HCEC 1CT (cell line): ENCODE data around the gene SNIP1.
"Not testable (repeated sequence)": the region's sequence is repeated elsewhere in the genome, so short reads cannot be mapped to it uniquely, and the experiment has no call there.

Source experiments
- DNase-seq: peaks from one replicate; pipeline ENCODE4 v3.0.0-alpha.2; 2017

The SNIP1 gene

GRCh38 chr1:37553927-37554808 lies at the start of gene SNIP1:
Gene SNIP1 (minus strand): TSS chr1:37554293. CDS start chr1:37554229, 64 bp downstream.
- DNase-seq: peak; percentile 93

GRCh38 chr1:37602750-37603694 lies 48.9 kb upstream of the SNIP1 start:
- DNase-seq: peak; percentile 30

- no peak for DNase-seq
Observed at GRCh38 chr1:37601441-37601840, 47.3 kb upstream of the SNIP1 start.

- no peak for DNase-seq
Observed at GRCh38 chr1:37599940-37600339, 45.8 kb upstream of the SNIP1 start.

GRCh38 chr1:37596182-37596667 lies 42.1 kb upstream of the SNIP1 start:
- DNase-seq: no peak

GRCh38 chr1:37595440-37596181 lies 41.5 kb upstream of the SNIP1 start, which contains the start of gene GNL2:
Gene GNL2 (minus strand): TSS chr1:37595937. CDS start chr1:37595822, 115 bp downstream.
- peak; percentile 94 for DNase-seq

GRCh38 chr1:37593726-37594125 lies 39.6 kb upstream of the SNIP1 start:
- no peak for DNase-seq

- no peak for DNase-seq
Observed at GRCh38 chr1:37588939-37589338, 34.8 kb upstream of the SNIP1 start.

GRCh38 chr1:37584544-37584943 lies 30.5 kb upstream of the SNIP1 start:
- not testable (repeated sequence) for DNase-seq

GRCh38 chr1:37575692-37576091 lies 21.6 kb upstream of the SNIP1 start:
- DNase-seq: peak; percentile 70

- peak; percentile 89 for DNase-seq
Observed at GRCh38 chr1:37574834-37575480, 20.9 kb upstream of the SNIP1 start.

GRCh38 chr1:37570528-37571334 lies 16.6 kb upstream of the SNIP1 start:
- no peak for DNase-seq

GRCh38 chr1:37567023-37567422 lies 12.9 kb upstream of the SNIP1 start:
- DNase-seq: no peak

GRCh38 chr1:37564892-37565291 lies 10.8 kb upstream of the SNIP1 start:
- DNase-seq: no peak

GRCh38 chr1:37562984-37563383 lies 8.9 kb upstream of the SNIP1 start:
- no peak for DNase-seq

GRCh38 chr1:37561133-37562132 lies 7.3 kb upstream of the SNIP1 start:
- DNase-seq: peak; percentile 19

- DNase-seq: no peak
Observed at GRCh38 chr1:37560401-37561132, 6.5 kb upstream of the SNIP1 start.

GRCh38 chr1:37559957-37560379 lies 5.9 kb upstream of the SNIP1 start:
- DNase-seq: not testable (repeated sequence)

GRCh38 chr1:37559080-37559479 lies 5.0 kb upstream of the SNIP1 start:
- DNase-seq: no peak
